ENCODE measurements around the gene FCER1G. TPM values are rescaled to one million over a fixed set of nuclear protein-coding genes. Genes with fewer than 3 reads are reported as not detected.
"Not testable (repeated sequence)": the region's sequence is repeated elsewhere in the genome, so short reads cannot be mapped to it uniquely, and the experiment has no call there.

Gene FCER1G
- total RNA-seq, 1 donor from 2014 or later: 13.4 TPM

- DNase-seq (ENCODE audit: low spot score) (peak; percentile 98), ATAC-seq (peak; percentile 94)
Measured at GRCh38 chr1:161201836-161202712, 13.0 kb upstream of the FCER1G start, which contains the start of gene NDUFS2. Gene NDUFS2, plus strand, starts transcription at chr1:161202367. Its CDS starts 19 bp downstream, at chr1:161202386.

DNA sequence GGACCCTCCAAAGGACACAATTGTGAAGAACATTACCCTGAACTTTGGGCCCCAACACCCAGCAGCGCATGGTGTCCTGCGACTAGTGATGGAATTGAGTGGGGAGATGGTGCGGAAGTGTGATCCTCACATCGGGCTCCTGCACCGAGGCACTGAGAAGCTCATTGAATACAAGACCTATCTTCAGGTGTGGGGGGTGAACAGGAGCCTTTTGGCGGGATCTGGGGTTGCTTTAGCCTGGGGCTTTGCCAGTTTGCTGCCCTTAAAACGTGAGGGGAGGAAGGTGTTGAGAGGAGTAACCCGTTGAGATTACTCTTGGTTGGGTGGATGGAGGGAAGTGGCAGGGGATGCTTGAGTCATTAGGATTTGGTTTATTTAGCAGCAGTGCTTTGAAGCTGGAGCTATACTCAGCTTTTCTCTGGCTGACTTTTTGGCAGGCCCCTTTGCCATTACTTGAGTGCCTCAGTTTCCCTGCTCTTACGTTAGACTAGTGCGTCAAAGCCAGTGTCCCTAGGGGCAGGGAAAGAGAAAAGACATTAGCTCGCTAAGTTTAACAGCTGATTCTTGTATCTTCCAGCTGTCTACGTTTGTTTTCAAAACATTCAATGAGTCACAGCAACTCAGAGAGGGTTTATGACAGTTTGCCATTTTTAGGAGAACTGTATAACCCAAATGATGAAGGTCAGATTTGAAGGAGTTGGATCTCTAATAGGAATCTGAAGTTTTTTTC is 8.5 kb upstream of the FCER1G start:
- DNase-seq (ENCODE audit: low spot score) (no peak), ATAC-seq (no peak)

DNA sequence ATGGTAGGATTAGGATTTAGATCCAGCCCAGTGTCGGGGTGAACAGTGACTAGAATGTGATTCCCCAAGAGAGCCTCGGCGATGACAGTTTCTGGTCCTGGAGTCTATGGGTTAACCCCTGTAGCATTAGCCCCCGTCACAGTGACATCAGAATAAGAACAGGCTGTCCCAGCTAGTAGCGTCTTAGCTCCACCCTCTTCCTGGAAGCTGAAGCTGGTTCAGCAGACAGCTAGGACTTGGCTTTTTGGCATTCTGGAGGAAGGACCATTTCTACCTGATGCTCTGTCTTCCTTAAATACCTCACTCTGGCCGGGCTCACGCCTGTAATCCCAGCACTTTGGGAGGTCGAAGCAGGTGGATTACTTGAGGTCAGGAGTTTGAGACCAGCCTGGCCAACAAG is 7.9 kb upstream of the FCER1G start:
- no peak for DNase-seq (ENCODE audit: low spot score)

DNA sequence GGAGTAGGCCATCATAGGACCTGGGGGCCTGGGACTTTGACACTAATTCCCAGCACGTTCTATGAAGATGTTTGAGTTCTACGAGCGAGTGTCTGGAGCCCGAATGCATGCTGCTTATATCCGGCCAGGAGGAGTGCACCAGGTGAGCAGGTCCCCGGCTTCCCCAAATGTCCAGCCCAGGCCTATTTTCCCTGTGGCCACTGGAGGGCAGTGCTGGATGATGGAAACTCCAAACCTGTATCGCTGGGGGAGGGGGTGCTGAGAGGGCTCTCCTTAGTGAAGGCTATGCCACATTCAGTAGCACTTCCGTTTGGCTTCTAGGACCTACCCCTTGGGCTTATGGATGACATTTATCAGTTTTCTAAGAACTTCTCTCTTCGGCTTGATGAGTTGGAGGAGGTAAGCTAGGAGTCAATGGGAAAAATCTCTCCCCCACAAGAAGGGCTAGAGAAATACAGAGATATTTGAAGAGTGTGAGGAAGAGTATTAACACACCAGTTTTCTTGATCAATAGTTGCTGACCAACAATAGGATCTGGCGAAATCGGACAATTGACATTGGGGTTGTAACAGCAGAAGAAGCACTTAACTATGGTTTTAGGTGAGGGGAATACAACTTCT is 5.2 kb upstream of the FCER1G start:
- DNase-seq (ENCODE audit: low spot score): peak; percentile 85
- peak; percentile 99 for ATAC-seq

More for the DNA sequence above, 7.9 kb upstream of the FCER1G start:
- ATAC-seq: peak; percentile 27

DNA sequence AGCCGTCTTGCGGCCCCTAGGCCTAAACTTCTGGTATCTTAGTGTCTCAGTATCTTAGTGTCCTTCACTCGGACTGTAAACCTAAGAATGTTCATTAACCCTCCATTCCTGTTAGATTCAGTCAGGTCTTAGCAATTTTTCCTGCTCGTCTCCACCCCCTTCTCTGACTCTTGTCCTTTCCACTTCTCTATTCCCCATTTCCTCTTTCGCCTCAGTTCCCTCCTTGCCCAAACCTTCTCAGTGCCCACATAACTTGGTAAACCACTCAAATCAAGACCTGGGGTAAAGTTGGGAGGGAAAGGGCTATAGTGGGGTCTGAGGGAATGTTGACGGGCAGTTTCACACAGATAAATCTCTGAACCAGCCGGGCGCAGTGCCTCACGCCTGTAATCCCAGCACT is 726 bp upstream of the FCER1G start:
- no peak for ATAC-seq
- DNase-seq (ENCODE audit: low spot score): no peak

- peak; percentile 54 for ATAC-seq
- no peak for DNase-seq (ENCODE audit: low spot score)
Measured at GRCh38 chr1:161216945-161217712, 2.0 kb downstream of the FCER1G start.

DNA sequence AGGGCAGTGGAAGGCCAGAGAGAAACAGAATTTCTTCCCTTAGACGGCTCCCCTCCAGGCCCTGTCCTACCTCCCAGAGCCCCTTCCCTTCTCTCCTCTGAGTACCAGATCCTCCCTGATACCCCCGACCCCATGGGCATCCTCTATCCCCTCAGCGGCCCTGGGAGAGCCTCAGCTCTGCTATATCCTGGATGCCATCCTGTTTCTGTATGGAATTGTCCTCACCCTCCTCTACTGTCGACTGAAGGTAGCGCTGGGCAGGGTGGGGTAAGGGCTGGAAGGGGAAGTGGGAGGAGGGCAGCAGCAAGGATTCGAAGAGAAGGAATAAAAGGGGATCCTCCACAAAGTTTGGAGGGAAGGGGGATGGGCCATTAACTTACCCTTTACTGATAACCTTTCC is 2.7 kb downstream of the FCER1G start:
- ATAC-seq (no peak), DNase-seq (ENCODE audit: low spot score) (no peak)

DNA sequence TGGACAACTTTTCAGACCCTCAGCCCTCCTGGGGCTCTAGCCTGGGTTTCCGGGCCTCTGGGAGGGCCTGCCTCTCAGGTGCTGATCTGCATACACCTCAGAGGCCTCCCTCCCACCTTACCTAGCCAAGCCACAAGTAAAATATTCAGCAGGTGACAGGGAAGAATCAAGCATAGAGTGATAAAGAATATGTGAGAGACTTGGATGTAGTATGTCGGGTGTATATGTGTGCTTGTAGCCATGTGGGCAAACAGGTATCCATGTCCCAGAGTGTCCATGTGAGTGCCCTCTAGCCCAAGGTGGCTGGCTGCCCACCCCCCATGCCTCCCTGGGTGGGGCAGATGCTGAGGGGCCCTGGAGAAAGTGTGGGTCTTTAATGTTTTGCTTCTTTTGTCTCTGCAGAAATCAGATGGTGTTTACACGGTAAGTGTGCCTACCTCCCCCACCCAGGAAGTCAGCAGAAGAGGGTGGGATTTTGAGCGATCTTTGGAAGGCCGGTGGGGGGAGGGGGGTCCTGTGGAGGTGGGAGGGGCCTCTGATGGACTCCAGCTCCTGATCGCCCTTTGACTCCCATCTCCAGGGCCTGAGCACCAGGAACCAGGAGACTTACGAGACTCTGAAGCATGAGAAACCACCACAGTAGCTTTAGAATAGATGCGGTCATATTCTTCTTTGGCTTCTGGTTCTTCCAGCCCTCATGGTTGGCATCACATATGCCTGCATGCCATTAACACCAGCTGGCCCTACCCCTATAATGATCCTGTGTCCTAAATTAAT is 3.4 kb downstream of the FCER1G start:
- no peak for DNase-seq (ENCODE audit: low spot score)
- ATAC-seq: peak; percentile 2

GRCh38 chr1:161219078-161219892 is 4.2 kb downstream of the FCER1G start:
- ATAC-seq: peak; percentile 37

GRCh38 chr1:161220002-161220401 is 4.9 kb downstream of the FCER1G start:
- ATAC-seq: no peak
- DNase-seq (ENCODE audit: low spot score): no peak

More at GRCh38 chr1:161219078-161219892, 4.2 kb downstream of the FCER1G start:
- DNase-seq (ENCODE audit: low spot score): no peak

GRCh38 chr1:161222175-161223019 is 7.3 kb downstream of the FCER1G start:
- DNase-seq (ENCODE audit: low spot score) (no peak), ATAC-seq (no peak)

DNA sequence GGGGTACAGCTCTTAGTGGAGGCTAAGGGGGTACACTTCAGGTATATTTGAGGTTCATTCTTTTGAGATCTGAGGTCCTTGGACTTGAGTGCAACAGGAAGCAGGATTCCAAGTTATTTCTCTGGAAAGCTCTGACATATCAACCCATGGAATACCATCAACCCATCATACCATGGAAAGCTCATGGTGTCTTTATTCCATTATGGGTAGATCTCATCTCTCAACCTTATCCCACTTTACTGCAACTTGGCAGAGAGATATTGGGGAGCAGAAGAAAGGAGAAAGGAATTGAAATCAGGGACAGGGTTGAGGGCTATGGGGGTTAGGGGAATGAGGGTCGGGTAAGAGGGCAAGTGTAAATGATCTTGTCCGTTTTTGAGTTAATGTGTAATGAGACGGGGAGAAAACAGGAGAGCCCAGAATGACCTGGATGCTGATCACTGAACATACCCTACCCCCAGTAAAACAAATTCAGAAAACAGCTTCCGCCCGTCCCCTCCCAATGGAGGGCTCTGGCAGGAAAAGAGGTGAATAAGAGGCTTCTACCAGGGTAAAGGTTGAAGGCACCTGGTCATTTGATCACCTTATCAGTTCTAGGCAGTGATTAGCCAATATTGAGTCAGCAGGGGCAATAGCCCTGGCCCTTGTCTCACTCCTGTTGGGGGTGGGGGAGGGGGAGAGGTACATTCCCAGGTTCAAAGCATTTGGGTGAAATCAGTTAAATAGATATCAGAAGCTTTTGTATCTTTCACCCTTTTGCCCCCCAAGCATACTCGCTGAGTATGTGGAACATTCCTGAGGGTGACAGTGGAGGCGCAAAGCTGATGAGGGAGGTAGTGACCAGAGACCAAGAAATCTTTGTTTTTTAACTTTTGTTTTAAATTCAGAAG is 9.0 kb downstream of the FCER1G start:
- ATAC-seq (peak; percentile 49), DNase-seq (ENCODE audit: low spot score) (peak; percentile 91)

DNA sequence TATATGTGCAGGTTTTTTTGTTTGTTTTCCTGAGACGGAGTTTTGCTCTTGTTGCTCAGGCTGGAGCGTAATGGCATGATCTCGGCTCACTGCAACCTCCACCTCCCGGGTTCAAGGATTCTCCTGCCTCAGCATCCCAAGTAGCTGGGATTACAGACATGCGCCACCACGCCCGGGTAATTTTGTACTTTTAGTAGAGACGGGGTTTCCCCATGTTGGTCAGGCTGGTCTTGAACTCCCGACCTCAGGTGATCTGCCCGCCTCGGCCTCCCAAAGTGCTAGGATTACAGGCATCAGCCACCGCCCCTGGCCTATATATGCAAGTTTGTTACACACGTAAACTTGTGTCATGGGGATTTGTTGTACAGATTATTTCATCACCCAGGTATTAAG is 9.6 kb downstream of the FCER1G start:
- not testable (repeated sequence) for ATAC-seq; DNase-seq (ENCODE audit: low spot score)

- DNase-seq (ENCODE audit: low spot score) (no peak), ATAC-seq (no peak)
Measured at GRCh38 chr1:161225178-161225533, 10.1 kb downstream of the FCER1G start.

DNA sequence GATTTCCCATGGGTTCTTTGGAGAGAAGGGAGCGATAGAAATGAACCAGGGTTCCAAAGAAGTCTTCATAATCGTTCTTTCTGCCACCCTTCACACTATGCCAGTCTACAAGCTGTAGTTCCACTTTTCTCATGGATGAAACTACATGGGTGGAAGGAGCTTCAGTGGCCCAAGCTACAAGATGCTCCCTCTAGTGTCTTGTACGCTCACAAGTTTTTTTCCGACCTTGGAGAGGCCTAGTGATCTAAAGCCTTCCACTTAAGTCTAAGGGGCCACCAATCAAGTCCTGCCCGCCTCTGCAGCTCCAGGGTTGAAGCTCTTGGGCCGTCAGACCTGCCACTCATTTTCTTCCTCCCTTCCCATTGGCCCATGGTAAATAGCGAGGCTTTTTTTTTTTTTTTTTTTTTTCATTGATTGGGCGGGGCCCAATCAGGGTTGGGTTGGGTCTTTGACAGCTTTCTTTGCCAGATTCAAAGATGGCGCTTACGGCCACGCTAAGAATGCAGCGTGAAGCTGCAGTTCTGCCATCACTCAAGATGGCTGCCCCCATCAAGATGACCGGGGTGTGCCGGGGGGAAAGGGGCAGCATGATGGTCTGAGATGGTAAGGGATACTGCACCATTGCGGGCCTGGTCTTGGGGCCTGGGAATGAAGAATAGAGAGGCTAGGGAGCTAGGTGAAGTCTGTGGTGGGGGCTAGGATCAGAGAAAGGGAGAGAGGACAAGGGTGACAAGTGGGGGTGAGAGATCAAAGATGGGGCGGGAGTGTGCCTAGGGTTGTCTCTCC is 10.6 kb downstream of the FCER1G start, which contains the start of gene TOMM40L:
Gene TOMM40L, plus strand, starts transcription at position 527 of the 786 bp plus-strand sequence. CDS start 430 bp downstream, outside the sequence.
- peak; percentile 89 for DNase-seq (ENCODE audit: low spot score)
- peak; percentile 63 for ATAC-seq

- ATAC-seq: no peak
- DNase-seq (ENCODE audit: low spot score): no peak
Measured at GRCh38 chr1:161226320-161226711, 11.2 kb downstream of the FCER1G start.
